HCT116 (cell line): Measurements from ENCODE around the gene LSM2. TPM values are rescaled to one million over a fixed set of nuclear protein-coding genes. Genes with fewer than 3 reads are reported as not detected.
"Not testable (repeated sequence)": the region's sequence is repeated elsewhere in the genome, so short reads cannot be mapped to it uniquely, and the experiment has no call there.

Experiments used
- ATAC-seq: fragments of 200-7000 bp; cut with Tn5 transposase; 2 replicates; pipeline ENCODE4 v1.9.1; 2020; ENCODE audit warnings: mild to moderate bottlenecking, moderate library complexity
- BruUV-seq: library from RNA; stranded (reverse); fragments of 400-500 nt; replicated peaks from 2 replicates; lab custom pipeline; 2021; lab: Mats Ljungman, UMichigan
- CTCF ChIA-PET: fragments of 300-600 bp; sonication (Branson Sonifier 250); formaldehyde crosslinking; loops from one replicate; lab custom pipeline; 2021; ENCODE audit warnings: antibody characterized with exemption; lab: Charles Lee
- POLR2A ChIA-PET: fragments of 300-600, 350-600 bp; sonication (Branson Sonifier 250); formaldehyde crosslinking; loops from one replicate; lab custom pipeline; 2021; ENCODE audit warnings: antibody characterized with exemption; lab: Charles Lee
- RAD21 ChIA-PET, 2 experiments: fragments of 300-600 bp; sonication (Branson Sonifier 250); formaldehyde crosslinking; loops; one replicate each; lab custom pipeline; 2023; ENCODE audit warnings: low total read pairs in 2 of 2; ENCODE audit not compliant: uncharacterized antibody in 2 of 2, unreplicated experiment in 2 of 2, low non-redundant PET in 1 of 2; lab: Charles Lee
- DNase-seq: peaks from one replicate; pipeline ENCODE4 v3.0.0-alpha.2; 2010; ENCODE audit warnings: low read depth, low spot score
- H2AFZ ChIP-seq: fragments of 200-600 bp; shearing (Covaris generic), sonication (generic); 2 replicates; pipeline ENCODE4 v1.6.1; 2017; ENCODE audit warnings: low read depth, mixed run types, mixed read lengths, antibody characterized with exemption, low read length; ENCODE audit not compliant: poor library complexity, severe bottlenecking
- H3K27ac ChIP-seq: 2 replicates; pipeline ENCODE4 v1.5.1; 2012; ENCODE audit warnings: low read depth, low read length
- H3K27me3 ChIP-seq: fragments of 200-600 bp; sonication (generic); 2 replicates; pipeline ENCODE4 v1.6.1; 2016; ENCODE audit warnings: mixed run types, low read length, mixed read lengths; ENCODE audit not compliant: insufficient read depth
- H3K36me3 ChIP-seq, 2 experiments: fragments of 200-500 bp in 1 of 2; fragments of 200-600 bp in 1 of 2; sonication (Bioruptor generic) in 1 of 2; sonication (generic) in 1 of 2; 2 replicates each; pipeline versions ENCODE4 v1.5.1 to v1.6.1; 2014 to 2016; ENCODE audit warnings: low read length in 2 of 2, inconsistent platforms in 1 of 2, mixed read lengths in 1 of 2, mixed run types in 1 of 2; ENCODE audit not compliant: insufficient read depth in 2 of 2, control insufficient read depth in 1 of 2
- H3K4me1 ChIP-seq, 2 experiments: fragments of 200-600 bp in 1 of 2; sonication (generic) in 1 of 2; 2 replicates each; pipeline versions ENCODE4 v1.5.1 to v1.6.1; 2012 to 2017; ENCODE audit warnings: low read length in 2 of 2, inconsistent platforms in 1 of 2, mild to moderate bottlenecking in 1 of 2, mixed read lengths in 1 of 2, mixed run types in 1 of 2, moderate library complexity in 1 of 2; ENCODE audit not compliant: insufficient read depth in 2 of 2, control insufficient read depth in 1 of 2
- H3K4me2 ChIP-seq: fragments of 200-600 bp; sonication (generic); 2 replicates; pipeline ENCODE4 v1.6.1; 2017; ENCODE audit warnings: mixed run types, low read length, mixed read lengths
- H3K4me3 ChIP-seq, 2 experiments: fragments of 200-600 bp in 1 of 2; sonication (generic) in 1 of 2; replicated peaks in 1 of 2; 2 replicates each; pipeline ENCODE4 v1.5.1; 2011 to 2016; ENCODE audit warnings: low read length in 2 of 2, control low read depth in 1 of 2, low read depth in 1 of 2, mild to moderate bottlenecking in 1 of 2, mixed read lengths in 1 of 2, mixed run types in 1 of 2
- H3K79me2 ChIP-seq: fragments of 200-600 bp; sonication (generic); 2 replicates; pipeline ENCODE4 v1.6.1; 2017; ENCODE audit warnings: mild to moderate bottlenecking, mixed run types, low read length, moderate library complexity, mixed read lengths; ENCODE audit not compliant: insufficient read depth
- H3K9ac ChIP-seq: fragments of 200-600 bp; sonication (generic); 2 replicates; pipeline ENCODE4 v1.6.1; 2016; ENCODE audit warnings: low read length, mixed read lengths
- H3K9me2 ChIP-seq: fragments of 200-600 bp; sonication (generic), shearing (Covaris generic); 2 replicates; pipeline ENCODE4 v1.6.1; 2017; ENCODE audit warnings: mixed run types, mild to moderate bottlenecking, moderate library complexity; ENCODE audit not compliant: insufficient read depth
- H3K9me3 ChIP-seq, 2 experiments: fragments of 200-500 bp in 1 of 2; fragments of 200-600 bp in 1 of 2; sonication (Bioruptor generic) in 1 of 2; sonication (generic) in 1 of 2; 2 replicates each; pipeline ENCODE4 v1.6.1; 2014 to 2017; ENCODE audit warnings: low read length in 2 of 2, mixed read lengths in 2 of 2, inconsistent platforms in 1 of 2, low read depth in 1 of 2, mild to moderate bottlenecking in 1 of 2, mixed run types in 1 of 2, moderate library complexity in 1 of 2; ENCODE audit not compliant: control insufficient read depth in 1 of 2, insufficient read depth in 1 of 2
- H4K20me1 ChIP-seq: fragments of 200-600 bp; sonication (generic), shearing (Covaris generic); 2 replicates; pipeline ENCODE4 v1.6.1; 2017; ENCODE audit warnings: mixed run types, mild to moderate bottlenecking, moderate library complexity; ENCODE audit not compliant: insufficient read depth
- EGR1 ChIP-seq: IDR thresholded peaks from 2 replicates; pipeline ENCODE4 v1.6.1; 2012; ENCODE audit warnings: low read depth
- JUND ChIP-seq: IDR thresholded peaks from 2 replicates; pipeline ENCODE4 v1.6.1; 2012
- MAX ChIP-seq: IDR thresholded peaks from 2 replicates; pipeline ENCODE4 v1.6.1; 2012
- TCF7L2 ChIP-seq: IDR thresholded peaks from 2 replicates; pipeline ENCODE4 v1.7.0; 2011; ENCODE audit warnings: borderline replicate concordance, inconsistent platforms; ENCODE audit not compliant: insufficient read depth, insufficient read length; ENCODE audit errors: extremely low read depth
- ZBTB33 ChIP-seq: IDR thresholded peaks from 2 replicates; pipeline ENCODE4 v1.6.1; 2011; ENCODE audit warnings: mild to moderate bottlenecking, low read length, moderate library complexity; ENCODE audit not compliant: insufficient replicate concordance; ENCODE audit errors: extremely low read depth
- ZFX ChIP-seq: fragments of 450-650 bp; IDR thresholded peaks from 2 replicates; pipeline ENCODE4 v1.6.1; 2017
- intact Hi-C: fragments of 100-400 bp; cut with micrococcal nuclease; formaldehyde crosslinking; loops from 2 replicates; pipeline ENCODE4 v1.10.0; 2022
- total RNA-seq: library from RNA; stranded (reverse); gene quantifications from one replicate; pipeline ENCODE4 v1.2.1, GENCODE V29; 2021; ENCODE audit not compliant: unreplicated experiment

The LSM2 gene
- total RNA-seq, 1 experiment from 2014 or later = 89.7 TPM

- no peak for TF ChIP-seq ZBTB33
- peak; percentile 68 for TF ChIP-seq ZFX
- TF ChIP-seq TCF7L2 = peak; percentile 42
- TF ChIP-seq JUND = no peak
- TF ChIP-seq EGR1 = no peak
- peak; percentile 78 for TF ChIP-seq MAX
Measured at GRCh38 chr6:31806470-31807272, at the start of gene LSM2 (continued).

GRCh38 chr6:31851980-31852718 is 45.4 kb upstream of the LSM2 start:
- H3K9ac ChIP-seq, H3K9me3 ChIP-seq, RAD21 ChIA-PET, H2AFZ ChIP-seq, H3K4me3 ChIP-seq, DNase-seq, CTCF ChIA-PET, H3K4me1 ChIP-seq, intact Hi-C loops, H3K27ac ChIP-seq, BruUV-seq, H3K27me3 ChIP-seq, H4K20me1 ChIP-seq, H3K79me2 ChIP-seq, H3K4me2 ChIP-seq, H3K9me2 ChIP-seq, H3K36me3 ChIP-seq, ATAC-seq: not testable (repeated sequence)
- POLR2A ChIA-PET = interaction anchor here (0.8 to 1.3 kb wide), 3 partner anchors 8 to 114 kb away, joined by 3 to 8 read pairs (median 5); partner anchors contain the start of gene NEU1
